ENCODE data around the gene CTIF.

The CTIF gene

GRCh38 chr18:48621815-48622555 is 83.2 kb downstream of the CTIF start:
- DNase-seq (ENCODE audit: low spot score): no peak

- no peak for DNase-seq (ENCODE audit: low spot score)
Measured at GRCh38 chr18:48622911-48623431, 84.1 kb downstream of the CTIF start.

GRCh38 chr18:48623468-48624235 is 84.8 kb downstream of the CTIF start:
- no peak for DNase-seq (ENCODE audit: low spot score)

GRCh38 chr18:48624856-48625255 is 86.0 kb downstream of the CTIF start:
- DNase-seq (ENCODE audit: low spot score): no peak

- DNase-seq (ENCODE audit: low spot score): no peak
Measured at GRCh38 chr18:48627216-48627615, 88.4 kb downstream of the CTIF start.

- no peak for DNase-seq (ENCODE audit: low spot score)
Measured at GRCh38 chr18:48629730-48630324, 91.0 kb downstream of the CTIF start.

- no peak for DNase-seq (ENCODE audit: low spot score)
Measured at GRCh38 chr18:48631851-48632250, 93.0 kb downstream of the CTIF start.

- DNase-seq (ENCODE audit: low spot score): no peak
Measured at GRCh38 chr18:48632676-48633257, 93.9 kb downstream of the CTIF start.

- no peak for DNase-seq (ENCODE audit: low spot score)
Measured at GRCh38 chr18:48634491-48634890, 95.7 kb downstream of the CTIF start.

GRCh38 chr18:48634975-48635374 is 96.1 kb downstream of the CTIF start:
- no peak for DNase-seq (ENCODE audit: low spot score)

- DNase-seq (ENCODE audit: low spot score): no peak
Measured at GRCh38 chr18:48635806-48636205, 97.0 kb downstream of the CTIF start.

GRCh38 chr18:48636436-48636835 is 97.6 kb downstream of the CTIF start:
- DNase-seq (ENCODE audit: low spot score): no peak

GRCh38 chr18:48637081-48637990 is 98.5 kb downstream of the CTIF start:
- DNase-seq (ENCODE audit: low spot score): no peak

- no peak for DNase-seq (ENCODE audit: low spot score)
Measured at GRCh38 chr18:48638451-48638850, 99.6 kb downstream of the CTIF start.

- no peak for DNase-seq (ENCODE audit: low spot score)
Measured at GRCh38 chr18:48638896-48639771, 100.3 kb downstream of the CTIF start.

GRCh38 chr18:48639772-48640432 is 101.1 kb downstream of the CTIF start:
- no peak for DNase-seq (ENCODE audit: low spot score)

GRCh38 chr18:48640566-48641270 is 101.9 kb downstream of the CTIF start:
- no peak for DNase-seq (ENCODE audit: low spot score)

GRCh38 chr18:48641981-48642380 is 103.2 kb downstream of the CTIF start:
- DNase-seq (ENCODE audit: low spot score): no peak

GRCh38 chr18:48642503-48642902 is 103.7 kb downstream of the CTIF start:
- no peak for DNase-seq (ENCODE audit: low spot score)

Data from hematopoietic multipotent progenitor cell treated with erythropoietin and hydrocortisone succinate and interleukin-3 and kit ligand, for 17 days (in vitro differentiated cells).